ENCODE measurements around the gene ACBD4.

DNA sequence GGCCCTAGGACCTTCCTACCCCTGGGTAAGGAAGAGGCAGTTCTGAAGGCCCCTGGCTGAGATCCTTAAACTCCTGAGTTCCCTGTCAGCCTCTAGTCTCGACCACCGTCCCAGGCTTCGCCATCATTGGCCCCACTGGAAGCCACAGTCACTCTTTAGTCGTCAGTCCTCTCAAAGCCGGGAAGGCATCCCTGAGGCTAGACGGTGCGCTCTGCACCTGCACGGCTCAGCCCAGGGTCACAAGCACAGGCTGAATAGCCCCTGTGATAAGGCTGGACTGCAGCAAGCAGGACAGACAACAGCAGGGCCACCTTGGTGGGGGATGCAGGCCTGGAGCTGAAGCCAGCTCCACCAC lies 9.5 kb downstream of the ACBD4 start:
- TF ChIP-seq CTCF (IDR thresholded peaks at IDR 0.05) (no peak), POLR2A (IDR thresholded peaks at IDR 0.05) (no peak)

Measured in esophagus squamous epithelium (tissue), 4 donors.